HL-60 (cell line): ENCODE measurements around the gene ARHGEF12.

Experiments
- DNase-seq, 2 experiments: peaks; one replicate each; pipeline ENCODE4 v3.0.0-alpha.2; 2010 to 2020; ENCODE audit warnings: low read depth in 1 of 2, low spot score in 1 of 2
- H3K27ac ChIP-seq: fragments of 250-450 bp; sonication (Bioruptor Pico); replicated peaks from 2 replicates; pipeline ENCODE4 v1.5.1; 2020; ENCODE audit warnings: mild to moderate bottlenecking, moderate library complexity
- H3K27me3 ChIP-seq: fragments of 250-450 bp; sonication (Bioruptor Pico); 2 replicates; pipeline ENCODE4 v1.5.1; 2021; ENCODE audit warnings: mild to moderate bottlenecking, moderate library complexity; ENCODE audit not compliant: insufficient read depth, poor library complexity, severe bottlenecking
- H3K4me3 ChIP-seq: replicated peaks from 2 replicates; pipeline ENCODE4 v1.5.1; 2011; ENCODE audit warnings: mild to moderate bottlenecking, control low read depth, low read length; ENCODE audit not compliant: insufficient read depth
- CTCF ChIP-seq: IDR thresholded peaks from one replicate; pipeline ENCODE4 v1.5.1; 2011; ENCODE audit warnings: low read length, control low read depth, inconsistent platforms; ENCODE audit not compliant: insufficient read depth
- GABPA ChIP-seq: IDR thresholded peaks from 2 replicates; pipeline ENCODE4 v1.6.1; 2012; ENCODE audit warnings: low read depth
- POLR2AphosphoS5 ChIP-seq: IDR thresholded peaks from 2 replicates; pipeline ENCODE4 v1.6.1; 2012; ENCODE audit warnings: low read depth
- REST ChIP-seq: IDR thresholded peaks from 2 replicates; pipeline ENCODE4 v1.6.1; 2012; ENCODE audit warnings: low read depth; ENCODE audit not compliant: insufficient replicate concordance
- SPI1 ChIP-seq: IDR thresholded peaks from 2 replicates; pipeline ENCODE4 v1.6.1; 2012; ENCODE audit warnings: low read depth, mild to moderate bottlenecking, borderline replicate concordance

The ARHGEF12 gene

GRCh38 chr11:120290956-120291355 lies 45.3 kb upstream of the ARHGEF12 start:
- Histone ChIP-seq H3K4me3 (no peak overlapping the region), H3K27ac (no peak overlapping the region), H3K27me3 (peaks cover 18% of the 10 kb centered on the region)
- no peak for DNase-seq
- TF ChIP-seq CTCF: no peak
- no peak for TF ChIP-seq POLR2AphosphoS5
- TF ChIP-seq REST: no peak
- TF ChIP-seq GABPA: no peak
- no peak for TF ChIP-seq SPI1

GRCh38 chr11:120293038-120293800 lies 43.0 kb upstream of the ARHGEF12 start:
- peak in 1 of 2 experiments; percentile 36 for DNase-seq
- H3K4me3 ChIP-seq: no peak overlapping the region
- H3K27ac ChIP-seq: no peak overlapping the region
- peaks cover 20% of the 10 kb centered on the region for H3K27me3 ChIP-seq
- TF ChIP-seq CTCF: no peak
- TF ChIP-seq SPI1: no peak

- TF ChIP-seq CTCF: no peak
- TF ChIP-seq REST: no peak
- TF ChIP-seq POLR2AphosphoS5: no peak
- no peak for TF ChIP-seq SPI1
- no peak overlapping the region for H3K27ac ChIP-seq
- peaks cover 16% of the 10 kb centered on the region for H3K27me3 ChIP-seq
- H3K4me3 ChIP-seq: no peak overlapping the region
- no peak for DNase-seq
These were observed 42.1 kb upstream of the ARHGEF12 start for GRCh38 chr11:120294096-120294495.

- peaks cover 16% of the 10 kb centered on the region for H3K27me3 ChIP-seq
- DNase-seq: no peak
- TF ChIP-seq CTCF: no peak
- no peak for TF ChIP-seq POLR2AphosphoS5
- TF ChIP-seq REST: no peak
- TF ChIP-seq SPI1: no peak
- TF ChIP-seq GABPA: no peak
- no peak overlapping the region for H3K4me3 ChIP-seq
- no peak overlapping the region for H3K27ac ChIP-seq
These were observed 41.1 kb upstream of the ARHGEF12 start for GRCh38 chr11:120295099-120295498.
